Thyroid gland (tissue), 4 donors: ENCODE results near the gene STK24. TPM values are rescaled to one million over a fixed set of nuclear protein-coding genes. Genes with fewer than 3 reads are reported as not detected.

Experiments used
- DNase-seq, 2 donors: peaks; one replicate each; pipeline ENCODE4 v3.0.0-alpha.2; 2019
- H3K27ac ChIP-seq, 3 donors: fragments of 200-600 bp; sonication (generic); 1 replicate in 2 of 3; 2 replicates in 1 of 3; pipeline ENCODE4 v1.5.1; 2016 to 2019; ENCODE audit warnings: mild to moderate bottlenecking in 1 of 3, moderate library complexity in 1 of 3
- H3K27me3 ChIP-seq: fragments of 200-600 bp; sonication (generic); one replicate; pipeline ENCODE4 v1.5.1; 2019
- H3K36me3 ChIP-seq, 2 donors: fragments of 200-600 bp; sonication (generic); one replicate each; pipeline ENCODE4 v1.5.1; 2016 to 2019
- H3K4me1 ChIP-seq, 2 donors: fragments of 200-600 bp; sonication (generic); one replicate each; pipeline ENCODE4 v1.5.1; 2017 to 2019
- H3K4me3 ChIP-seq, 3 donors: fragments of 200-600 bp; sonication (generic); replicated peaks in 1 of 3; 1 replicate in 2 of 3; 2 replicates in 1 of 3; pipeline ENCODE4 v1.5.1; 2016; ENCODE audit warnings: mild to moderate bottlenecking in 1 of 3
- H3K9me3 ChIP-seq: fragments of 200-600 bp; sonication (generic); one replicate; pipeline ENCODE4 v1.5.1; 2017
- POLR2A ChIP-seq, 2 donors: fragments of 450-650 bp; IDR thresholded peaks; one replicate each; pipeline ENCODE4 v1.6.1; 2017; ENCODE audit warnings: antibody characterized with exemption in 2 of 2, mild to moderate bottlenecking in 2 of 2, moderate library complexity in 1 of 2
- WGBS, 2 donors: methylation state at CpG; one replicate each; pipeline ENCODE4 v1.1.5; 2017; 5-methylcytosine and 5-hydroxymethylcytosine counted together
- intact Hi-C: fragments of 100-400 bp; cut with DNase I; formaldehyde crosslinking; loops from one replicate; pipeline ENCODE4 v1.15.1; 2023
- total RNA-seq, 4 donors: library from RNA; depleted of rRNA; stranded (reverse); fragments of >200 nt; gene quantifications; one replicate each; pipeline ENCODE4 v1.2.3, GENCODE V29; 2016
- TF ChIP-seq, protein P1 (sequence below), 6 experiments: fragments of 200-600 bp in 3 of 6; fragments of 450-650 bp in 3 of 6; sonication (generic) in 3 of 6; IDR thresholded peaks; one replicate each; pipeline ENCODE4 v1.5.1; 2016 to 2019; ENCODE audit warnings: antibody characterized with exemption in 6 of 6, mild to moderate bottlenecking in 2 of 6, inconsistent platforms in 1 of 6, moderate library complexity in 1 of 6

Gene STK24
- total RNA-seq, 4 donors from 2014 or later: 74.5 to 102 (median 90.7) TPM

DNA sequence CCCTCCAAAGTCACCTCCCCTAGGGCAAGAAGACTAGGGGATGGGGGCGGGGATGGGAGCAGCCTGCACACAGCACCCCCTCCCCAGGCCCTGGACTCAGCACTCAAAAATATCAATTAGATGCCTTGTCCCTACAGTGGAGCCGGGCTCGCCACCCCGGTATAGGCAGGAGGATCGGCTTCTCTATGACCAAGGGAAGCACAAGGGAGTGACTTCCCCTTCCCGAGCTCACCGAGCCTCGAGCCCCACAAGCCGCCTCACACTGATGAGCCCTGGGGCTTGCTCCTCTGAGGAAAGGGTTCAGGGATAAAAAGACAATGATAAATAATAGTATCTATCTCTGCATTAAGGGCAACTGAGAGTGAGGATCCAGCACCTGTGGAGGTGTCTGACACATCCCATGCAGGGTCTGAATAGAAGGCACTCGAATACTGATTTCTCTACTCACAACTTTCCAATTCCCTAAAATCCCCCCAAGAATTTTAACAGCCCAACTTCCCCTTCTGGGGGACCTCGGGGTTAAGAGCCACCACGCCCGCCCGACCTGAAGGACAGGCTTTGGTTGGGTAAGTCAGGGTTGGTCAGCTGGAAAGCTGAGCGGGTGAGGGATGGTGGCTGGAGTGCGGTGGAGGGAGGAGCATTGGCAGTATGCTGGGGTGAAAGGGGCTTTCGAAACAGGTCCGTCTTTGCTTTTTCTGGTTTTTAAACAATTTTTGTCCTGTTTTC, 51.3 kb downstream of the STK24 start:
- Histone ChIP-seq H3K36me3 (no peaks in the 10 kb centered on the region), H3K27ac (peak overlapping the region; percentile 75 to 92 (median 91)), H3K4me3 (no peak overlapping the region), H3K27me3 (no peaks in the 10 kb centered on the region), H3K4me1 (peaks cover 76 to 87% of the 10 kb centered on the region in 2 donors), H3K9me3 (no peaks in the 10 kb centered on the region)
- WGBS, 2 donors: 49 to 50% methylated on average over 12 to 13 of the region's 18 CpGs
- intact Hi-C loops: no loop called here
- DNase-seq: peak; percentile 83 to 88
- TF ChIP-seq, protein P1, sequence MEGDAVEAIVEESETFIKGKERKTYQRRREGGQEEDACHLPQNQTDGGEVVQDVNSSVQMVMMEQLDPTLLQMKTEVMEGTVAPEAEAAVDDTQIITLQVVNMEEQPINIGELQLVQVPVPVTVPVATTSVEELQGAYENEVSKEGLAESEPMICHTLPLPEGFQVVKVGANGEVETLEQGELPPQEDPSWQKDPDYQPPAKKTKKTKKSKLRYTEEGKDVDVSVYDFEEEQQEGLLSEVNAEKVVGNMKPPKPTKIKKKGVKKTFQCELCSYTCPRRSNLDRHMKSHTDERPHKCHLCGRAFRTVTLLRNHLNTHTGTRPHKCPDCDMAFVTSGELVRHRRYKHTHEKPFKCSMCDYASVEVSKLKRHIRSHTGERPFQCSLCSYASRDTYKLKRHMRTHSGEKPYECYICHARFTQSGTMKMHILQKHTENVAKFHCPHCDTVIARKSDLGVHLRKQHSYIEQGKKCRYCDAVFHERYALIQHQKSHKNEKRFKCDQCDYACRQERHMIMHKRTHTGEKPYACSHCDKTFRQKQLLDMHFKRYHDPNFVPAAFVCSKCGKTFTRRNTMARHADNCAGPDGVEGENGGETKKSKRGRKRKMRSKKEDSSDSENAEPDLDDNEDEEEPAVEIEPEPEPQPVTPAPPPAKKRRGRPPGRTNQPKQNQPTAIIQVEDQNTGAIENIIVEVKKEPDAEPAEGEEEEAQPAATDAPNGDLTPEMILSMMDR (IDR thresholded peaks at IDR 0.05): no peak
- peak in 1 of 2 donors; percentile 38 for TF ChIP-seq POLR2A (IDR thresholded peaks at IDR 0.05)

DNA sequence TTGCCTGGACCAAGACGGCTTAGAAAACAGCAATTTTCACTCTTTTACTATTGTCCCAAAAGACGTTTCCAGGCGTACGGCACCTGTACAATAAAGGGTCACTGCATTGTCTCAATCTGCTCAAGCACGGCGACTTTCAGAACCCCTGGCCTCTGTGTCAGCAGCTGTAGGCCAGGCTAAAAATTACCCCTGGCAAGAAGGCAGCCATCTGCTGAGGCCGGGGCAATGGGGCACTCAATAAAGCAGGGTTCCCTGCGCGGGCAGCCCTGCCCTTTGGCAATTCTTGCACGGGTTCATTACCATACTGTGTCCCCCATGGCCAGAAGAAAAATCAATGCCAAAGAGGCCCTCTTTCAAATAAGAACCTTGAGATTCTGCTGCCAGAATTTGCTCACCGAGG, 52.1 kb downstream of the STK24 start:
- TF ChIP-seq, protein P1 (IDR thresholded peaks at IDR 0.05): no peak
- no peak for TF ChIP-seq POLR2A (IDR thresholded peaks at IDR 0.05)
- intact Hi-C loops: no loop called here
- DNase-seq: no peak
- H3K27me3 ChIP-seq: no peaks in the 10 kb centered on the region
- H3K27ac ChIP-seq: peak overlapping the region; percentile 75 to 92 (median 91)
- no peaks in the 10 kb centered on the region for H3K36me3 ChIP-seq
- H3K4me3 ChIP-seq: no peak overlapping the region
- 77 to 81% methylated on average over 11 of the region's 11 CpGs for WGBS, 2 donors
- peaks cover 71 to 80% of the 10 kb centered on the region in 2 donors for H3K4me1 ChIP-seq
- H3K9me3 ChIP-seq: no peaks in the 10 kb centered on the region

DNA sequence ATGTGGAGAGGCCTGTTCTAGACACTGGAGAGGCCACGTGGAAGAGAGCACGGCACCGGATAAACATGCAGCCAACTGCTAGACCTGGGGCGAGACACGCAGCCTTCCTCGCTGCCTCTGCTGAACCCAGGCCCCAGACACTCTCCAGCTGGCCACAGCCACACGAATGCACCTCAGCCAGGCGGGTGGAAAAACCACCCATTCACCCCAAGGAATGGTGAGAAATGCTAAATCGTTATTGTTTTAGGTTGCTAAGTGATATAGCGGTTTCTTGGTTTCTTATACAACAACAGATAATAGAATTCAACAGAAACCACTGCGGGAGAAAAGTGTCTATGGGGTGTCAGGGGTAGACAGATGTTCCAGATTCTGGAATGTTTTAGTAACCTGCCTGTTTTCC, 52.5 kb downstream of the STK24 start:
- intact Hi-C loops: no loop called here
- H3K4me1 ChIP-seq: peaks cover 68 to 77% of the 10 kb centered on the region in 2 donors
- TF ChIP-seq, protein P1 (IDR thresholded peaks at IDR 0.05): no peak
- no peak for TF ChIP-seq POLR2A (IDR thresholded peaks at IDR 0.05)
- 87 to 97% methylated on average over 5 to 11 of the region's 11 CpGs for WGBS, 2 donors
- H3K4me3 ChIP-seq: no peak overlapping the region
- H3K36me3 ChIP-seq: no peaks in the 10 kb centered on the region
- peak in 1 of 2 donors; percentile 34 for DNase-seq
- no peaks in the 10 kb centered on the region for H3K9me3 ChIP-seq
- no peaks in the 10 kb centered on the region for H3K27me3 ChIP-seq
- H3K27ac ChIP-seq: peak overlapping the region; percentile 75 to 92 (median 91)

DNA sequence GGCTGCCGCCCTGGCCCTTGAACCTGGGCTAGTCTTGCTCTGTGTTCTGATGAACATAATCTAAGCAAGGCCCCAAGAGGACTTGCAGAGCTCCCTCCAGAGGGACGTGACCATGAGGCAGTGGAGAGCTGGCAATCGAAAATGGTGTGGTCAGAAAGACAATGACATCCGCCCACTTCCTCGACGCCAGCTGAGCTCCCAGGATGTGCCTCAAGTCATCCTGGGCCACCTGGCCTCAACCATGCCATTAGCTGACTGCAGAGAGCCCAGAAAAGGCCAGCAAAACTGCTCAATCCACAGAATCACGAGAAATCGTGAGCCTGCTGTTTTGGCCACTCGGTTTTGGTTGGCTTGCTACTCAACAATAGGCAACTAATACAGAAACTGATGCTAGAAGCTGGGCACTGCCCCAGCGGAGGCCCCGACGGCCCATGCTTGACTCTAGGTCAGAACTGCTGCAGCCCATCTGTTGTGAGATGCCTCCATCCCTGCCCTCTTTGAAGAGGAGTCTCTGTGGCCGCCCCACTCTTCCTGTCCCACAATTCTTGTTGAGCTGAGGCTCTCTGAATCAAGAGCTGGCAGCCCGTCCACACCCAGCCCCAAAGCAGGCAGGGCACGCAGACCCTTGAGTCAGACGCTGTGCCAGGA, 53.3 kb downstream of the STK24 start:
- Histone ChIP-seq H3K9me3 (no peaks in the 10 kb centered on the region), H3K4me3 (no peak overlapping the region), H3K4me1 (peaks cover 60 to 69% of the 10 kb centered on the region in 2 donors), H3K27me3 (no peaks in the 10 kb centered on the region), H3K36me3 (no peaks in the 10 kb centered on the region), H3K27ac (peak overlapping the region; percentile 75 to 92 (median 91))
- intact Hi-C loops: no loop called here
- 64 to 67% methylated on average over 14 to 16 of the region's 16 CpGs for whole genome bisulfite sequencing, 2 donors
- TF ChIP-seq POLR2A (IDR thresholded peaks at IDR 0.05): peak in 1 of 2 donors; percentile 31
- TF ChIP-seq, protein P1 (IDR thresholded peaks at IDR 0.05): no peak
- DNase-seq: peak; percentile 87 to 88

DNA sequence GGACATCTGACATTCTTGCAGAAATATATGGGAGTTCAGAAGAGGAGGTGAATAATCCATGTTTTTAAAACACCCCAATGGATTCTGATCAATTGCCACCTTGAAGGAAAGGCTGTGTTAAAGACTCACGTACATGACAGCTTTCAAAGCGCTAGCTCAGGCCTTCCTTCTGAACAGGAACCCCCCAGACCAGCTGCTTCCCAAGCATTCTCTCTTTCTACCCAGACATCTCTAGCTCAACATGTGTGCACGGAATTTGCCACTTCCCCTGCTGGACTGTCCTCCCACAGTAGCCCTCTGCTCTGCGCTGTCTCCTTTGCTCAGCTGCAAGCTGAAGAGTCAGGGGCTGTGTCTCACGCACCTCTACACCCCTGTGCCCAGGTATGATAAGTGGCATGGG, 54.5 kb downstream of the STK24 start:
- Histone ChIP-seq H3K36me3 (no peaks in the 10 kb centered on the region), H3K4me1 (peaks cover 60 to 66% of the 10 kb centered on the region in 2 donors), H3K9me3 (no peaks in the 10 kb centered on the region), H3K4me3 (no peak overlapping the region), H3K27me3 (no peaks in the 10 kb centered on the region), H3K27ac (peak overlapping the region; percentile 75 to 92 (median 91))
- 93 to 97% methylated on average over 5 of the region's 5 CpGs for WGBS, 2 donors
- DNase-seq: no peak
- no peak for TF ChIP-seq POLR2A (IDR thresholded peaks at IDR 0.05)
- TF ChIP-seq, protein P1 (IDR thresholded peaks at IDR 0.05): no peak
- intact Hi-C loops: no loop called here
